ENCODE data around the gene SZT2.

GRCh38 chr1:43420874-43421273 is 31.2 kb downstream of the SZT2 start:
- TF ChIP-seq GATA2 (IDR thresholded peaks at IDR 0.05; ENCODE audit: low read depth, low read length) (no peak), GATA3 (IDR thresholded peaks at IDR 0.05; ENCODE audit: low read depth, low read length) (no peak)
